Endometrial microvascular endothelial cells (primary cell): ENCODE measurements around the gene CALCOCO2. TPM values are rescaled to one million over a fixed set of nuclear protein-coding genes. Genes with fewer than 3 reads are reported as not detected.
"Not testable (repeated sequence)": the region's sequence is repeated elsewhere in the genome, so short reads cannot be mapped to it uniquely, and the experiment has no call there.

Experiments
- in situ Hi-C: cut with HindIII; loops from 2 replicates; pipeline ENCODE4 v1.10.0; 2017; ENCODE audit warnings: low sequenced_read_pairs, low pct_unique_long_range_greater_than_20kb; ENCODE audit errors: inconsistent ontology term
- total RNA-seq: library from RNA; depleted of rRNA; stranded (reverse); fragments of >200 nt; gene quantifications from one replicate; pipeline ENCODE4 v1.2.3, GENCODE V29; 2015; ENCODE audit errors: inconsistent ontology term

Gene CALCOCO2
- total RNA-seq, 1 donor from 2014 or later: 42.0 TPM

- in situ Hi-C loops: no loop called here
Measured at GRCh38 chr17:48869821-48870318, 39.0 kb downstream of the CALCOCO2 start.

- in situ Hi-C loops: no loop called here
Measured at GRCh38 chr17:48871035-48871550, 40.3 kb downstream of the CALCOCO2 start.

GRCh38 chr17:48871551-48872351 lies 40.9 kb downstream of the CALCOCO2 start:
- in situ Hi-C loops: no loop called here

- in situ Hi-C loops: not testable (repeated sequence)
Measured at GRCh38 chr17:48872409-48872808, 41.6 kb downstream of the CALCOCO2 start.

GRCh38 chr17:48873209-48873608 lies 42.4 kb downstream of the CALCOCO2 start:
- in situ Hi-C loops: no loop called here

- in situ Hi-C loops: no loop called here
Measured at GRCh38 chr17:48873696-48874443, 43.0 kb downstream of the CALCOCO2 start.

- in situ Hi-C loops: no loop called here
Measured at GRCh38 chr17:48878920-48879898, 48.4 kb downstream of the CALCOCO2 start.

- in situ Hi-C loops: loop anchor here (10.0 kb wide), 1 partner anchor 67 kb away; the partner anchor contains the start of gene TTLL6
Measured at GRCh38 chr17:48882272-48882671, 51.4 kb downstream of the CALCOCO2 start.

- in situ Hi-C loops: loop anchor here (10.0 kb wide), 1 partner anchor 68 kb away; the partner anchor contains the start of gene TTLL6
Measured at GRCh38 chr17:48883171-48883570, 52.3 kb downstream of the CALCOCO2 start.

- in situ Hi-C loops: no loop called here
Measured at GRCh38 chr17:48890086-48890485, 59.3 kb downstream of the CALCOCO2 start.

GRCh38 chr17:48892940-48893645 lies 62.3 kb downstream of the CALCOCO2 start:
- in situ Hi-C loops: no loop called here

GRCh38 chr17:48893646-48894508 lies 63.0 kb downstream of the CALCOCO2 start:
- in situ Hi-C loops: no loop called here

- in situ Hi-C loops: no loop called here
Measured at GRCh38 chr17:48894886-48895285, 64.1 kb downstream of the CALCOCO2 start.

- in situ Hi-C loops: loop anchor here (25.0 kb wide), 1 partner anchor 136 kb away; no protein-coding TSS in a partner anchor
Measured at GRCh38 chr17:48901241-48901640, 70.4 kb downstream of the CALCOCO2 start.

GRCh38 chr17:48903401-48903800 lies 72.6 kb downstream of the CALCOCO2 start:
- in situ Hi-C loops: loop anchor here (25.0 kb wide), 1 partner anchor 134 kb away; no protein-coding TSS in a partner anchor

- in situ Hi-C loops: loop anchor here (25.0 kb wide), 1 partner anchor 133 kb away; no protein-coding TSS in a partner anchor
Measured at GRCh38 chr17:48904428-48904827, 73.6 kb downstream of the CALCOCO2 start.
